ENCODE measurements around the gene ERC1. TPM values are rescaled to one million over a fixed set of nuclear protein-coding genes. Genes with fewer than 3 reads are reported as not detected.
A peak's percentile ranks its signal among the peaks of the same experiment; 100 is the strongest.

Gene ERC1
- total RNA-seq, 1 donor from 2014 or later = 16.6 TPM

- no peak for FAIRE-seq
- DNase-seq (ENCODE audit: low read depth) = no peak
- TF ChIP-seq CTCF (IDR thresholded peaks at IDR 0.05; ENCODE audit: insufficient read depth, low read length, severe bottlenecking) = no peak
- Histone ChIP-seq H3K4me3 (ENCODE audit: low read depth, low read length) (no peak overlapping the region), H3K36me3 (ENCODE audit: control insufficient read depth, insufficient read depth, low read length) (no peaks in the 10 kb centered on the region), H3K27me3 (ENCODE audit: control insufficient read depth, insufficient read depth, low read length) (no peaks in the 10 kb centered on the region)
These were observed 43.2 kb downstream of the ERC1 start for GRCh38 chr12:1034243-1034642.

- H3K4me3 ChIP-seq (ENCODE audit: low read depth, low read length) = no peak overlapping the region
- FAIRE-seq = no peak
- no peaks in the 10 kb centered on the region for H3K27me3 ChIP-seq (ENCODE audit: control insufficient read depth, insufficient read depth, low read length)
- H3K36me3 ChIP-seq (ENCODE audit: control insufficient read depth, insufficient read depth, low read length) = no peaks in the 10 kb centered on the region
- TF ChIP-seq CTCF (IDR thresholded peaks at IDR 0.05; ENCODE audit: insufficient read depth, low read length, severe bottlenecking) = no peak
- no peak for DNase-seq (ENCODE audit: low read depth)
These were observed 43.9 kb downstream of the ERC1 start for GRCh38 chr12:1034751-1035457.

DNA sequence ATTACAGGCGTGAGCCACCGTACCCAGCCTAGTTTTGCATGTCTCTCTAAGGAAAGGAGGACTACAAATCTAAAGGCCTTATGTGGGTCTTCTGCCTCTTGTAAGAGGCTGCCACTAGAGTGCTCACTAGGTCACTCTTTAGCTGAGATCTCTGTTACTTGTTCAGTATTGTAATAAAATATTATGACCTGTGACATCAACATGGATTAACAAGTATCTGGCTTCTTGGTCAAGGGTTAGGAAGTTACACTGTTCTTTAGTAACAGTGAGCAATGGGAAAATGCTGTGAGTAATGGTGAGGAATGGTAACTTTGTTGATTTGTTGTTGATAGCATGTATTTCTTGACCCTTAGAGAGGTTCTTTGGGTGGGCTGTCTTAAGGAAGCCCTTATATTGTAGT is 50.5 kb downstream of the ERC1 start:
- H3K36me3 ChIP-seq (ENCODE audit: control insufficient read depth, insufficient read depth, low read length) = no peaks in the 10 kb centered on the region
- FAIRE-seq (no peak), DNase-seq (ENCODE audit: low read depth) (no peak)
- TF ChIP-seq CTCF (IDR thresholded peaks at IDR 0.05; ENCODE audit: insufficient read depth, low read length, severe bottlenecking) = no peak
- no peak overlapping the region for H3K4me3 ChIP-seq (ENCODE audit: low read depth, low read length)
- no peaks in the 10 kb centered on the region for H3K27me3 ChIP-seq (ENCODE audit: control insufficient read depth, insufficient read depth, low read length)

- FAIRE-seq = no peak
- no peaks in the 10 kb centered on the region for H3K36me3 ChIP-seq (ENCODE audit: control insufficient read depth, insufficient read depth, low read length)
These were observed 53.2 kb downstream of the ERC1 start for GRCh38 chr12:1044199-1044598.

GRCh38 chr12:1044696-1045095 is 53.7 kb downstream of the ERC1 start:
- DNase-seq (ENCODE audit: low read depth) (peak; percentile 62), FAIRE-seq (no peak)
- TF ChIP-seq CTCF (IDR thresholded peaks at IDR 0.05; ENCODE audit: insufficient read depth, low read length, severe bottlenecking) = no peak
- no peak overlapping the region for H3K4me3 ChIP-seq (ENCODE audit: low read depth, low read length)
- no peaks in the 10 kb centered on the region for H3K36me3 ChIP-seq (ENCODE audit: control insufficient read depth, insufficient read depth, low read length)
- no peaks in the 10 kb centered on the region for H3K27me3 ChIP-seq (ENCODE audit: control insufficient read depth, insufficient read depth, low read length)

More at GRCh38 chr12:1044199-1044598, 53.2 kb downstream of the ERC1 start:
- Histone ChIP-seq H3K4me3 (ENCODE audit: low read depth, low read length) (no peak overlapping the region), H3K27me3 (ENCODE audit: control insufficient read depth, insufficient read depth, low read length) (no peaks in the 10 kb centered on the region)
- DNase-seq (ENCODE audit: low read depth) = peak; percentile 34
- TF ChIP-seq CTCF (IDR thresholded peaks at IDR 0.05; ENCODE audit: insufficient read depth, low read length, severe bottlenecking) = no peak

DNA sequence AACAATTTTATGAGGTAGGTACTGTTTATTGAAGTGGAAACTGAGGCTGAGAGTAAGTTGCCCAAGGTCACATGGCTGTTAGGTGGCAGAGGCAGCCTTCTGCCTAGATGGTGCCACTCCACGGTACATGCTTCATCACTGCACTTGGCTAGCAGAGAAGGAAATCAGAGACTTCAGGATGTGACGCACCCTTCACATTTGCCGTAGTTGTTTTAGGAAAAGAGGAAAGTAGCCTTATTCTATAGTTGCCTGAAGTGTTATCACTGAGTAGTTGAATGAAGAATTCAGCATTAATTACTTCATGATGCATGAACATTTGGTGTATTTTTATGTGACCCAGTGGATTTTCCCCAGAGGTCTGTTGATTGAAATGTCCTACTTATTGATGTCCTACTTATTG is 55.7 kb downstream of the ERC1 start:
- no peak for TF ChIP-seq CTCF (IDR thresholded peaks at IDR 0.05; ENCODE audit: insufficient read depth, low read length, severe bottlenecking)
- no peak for FAIRE-seq
- Histone ChIP-seq H3K4me3 (ENCODE audit: low read depth, low read length) (no peak overlapping the region), H3K27me3 (ENCODE audit: control insufficient read depth, insufficient read depth, low read length) (no peaks in the 10 kb centered on the region), H3K36me3 (ENCODE audit: control insufficient read depth, insufficient read depth, low read length) (no peaks in the 10 kb centered on the region)
- no peak for DNase-seq (ENCODE audit: low read depth)

Data from bronchial epithelial cell (primary cell).